ENCODE data around the gene COX20.
A peak's percentile ranks its signal among the peaks of the same experiment; 100 is the strongest.
"Not testable (repeated sequence)": the region's sequence is repeated elsewhere in the genome, so short reads cannot be mapped to it uniquely, and the experiment has no call there.

The COX20 gene

GRCh38 chr1:244835276-244836134, at the start of gene COX20:
Gene COX20, plus strand, starts transcription at chr1:244835658. Its CDS starts 57 bp downstream, at chr1:244835715.
- Mint-ChIP-seq H3K4me3 (peak within 1 kb of the TSS; percentile 92), H3K27ac (peak within 1 kb of the TSS; percentile 100), H3K9me3 (no peaks in the 10 kb centered on the region), H3K36me3 (ENCODE audit: low read depth) (peaks cover 59% of the 10 kb centered on the region), H3K4me1 (ENCODE audit: low read depth) (peaks cover 54% of the 10 kb centered on the region), H3K27me3 (no peaks in the 10 kb centered on the region)
- DNase-seq: peak; percentile 96

- no peak overlapping the region for H3K27ac Mint-ChIP-seq
- H3K9me3 Mint-ChIP-seq: no peaks in the 10 kb centered on the region
- H3K4me1 Mint-ChIP-seq (ENCODE audit: low read depth): no peaks in the 10 kb centered on the region
- DNase-seq: no peak
- H3K27me3 Mint-ChIP-seq: no peaks in the 10 kb centered on the region
- H3K36me3 Mint-ChIP-seq (ENCODE audit: low read depth): no peaks in the 10 kb centered on the region
- no peak overlapping the region for H3K4me3 Mint-ChIP-seq
Observed at GRCh38 chr1:244788493-244789275, 46.8 kb upstream of the COX20 start.

GRCh38 chr1:244789276-244789580, 46.2 kb upstream of the COX20 start:
- Mint-ChIP-seq H3K27ac (no peak overlapping the region), H3K36me3 (ENCODE audit: low read depth) (no peaks in the 10 kb centered on the region), H3K4me3 (no peak overlapping the region), H3K9me3 (no peaks in the 10 kb centered on the region), H3K4me1 (ENCODE audit: low read depth) (no peaks in the 10 kb centered on the region), H3K27me3 (no peaks in the 10 kb centered on the region)
- DNase-seq: no peak

GRCh38 chr1:244789731-244790130, 45.7 kb upstream of the COX20 start:
- no peaks in the 10 kb centered on the region for H3K27me3 Mint-ChIP-seq
- H3K4me3 Mint-ChIP-seq: no peak overlapping the region
- no peaks in the 10 kb centered on the region for H3K36me3 Mint-ChIP-seq (ENCODE audit: low read depth)
- H3K27ac Mint-ChIP-seq: no peak overlapping the region
- H3K9me3 Mint-ChIP-seq: no peaks in the 10 kb centered on the region
- H3K4me1 Mint-ChIP-seq (ENCODE audit: low read depth): no peaks in the 10 kb centered on the region
- DNase-seq: no peak

- Mint-ChIP-seq H3K36me3 (ENCODE audit: low read depth) (no peaks in the 10 kb centered on the region), H3K27ac (no peak overlapping the region), H3K27me3 (no peaks in the 10 kb centered on the region), H3K9me3 (no peaks in the 10 kb centered on the region), H3K4me3 (no peak overlapping the region), H3K4me1 (ENCODE audit: low read depth) (no peaks in the 10 kb centered on the region)
- DNase-seq: no peak
Observed at GRCh38 chr1:244791061-244791460, 44.4 kb upstream of the COX20 start.

- H3K9me3 Mint-ChIP-seq: no peaks in the 10 kb centered on the region
- no peak overlapping the region for H3K4me3 Mint-ChIP-seq
- H3K4me1 Mint-ChIP-seq (ENCODE audit: low read depth): no peaks in the 10 kb centered on the region
- no peak overlapping the region for H3K27ac Mint-ChIP-seq
- no peaks in the 10 kb centered on the region for H3K27me3 Mint-ChIP-seq
- DNase-seq: no peak
- no peaks in the 10 kb centered on the region for H3K36me3 Mint-ChIP-seq (ENCODE audit: low read depth)
Observed at GRCh38 chr1:244792188-244792850, 43.1 kb upstream of the COX20 start.

- no peaks in the 10 kb centered on the region for H3K36me3 Mint-ChIP-seq (ENCODE audit: low read depth)
- H3K27me3 Mint-ChIP-seq: no peaks in the 10 kb centered on the region
- H3K4me3 Mint-ChIP-seq: no peak overlapping the region
- no peaks in the 10 kb centered on the region for H3K4me1 Mint-ChIP-seq (ENCODE audit: low read depth)
- H3K9me3 Mint-ChIP-seq: no peaks in the 10 kb centered on the region
- no peak overlapping the region for H3K27ac Mint-ChIP-seq
- DNase-seq: no peak
Observed at GRCh38 chr1:244794071-244794470, 41.4 kb upstream of the COX20 start.

- not testable (repeated sequence) for DNase-seq; H3K9me3 Mint-ChIP-seq; H3K4me1 Mint-ChIP-seq (ENCODE audit: low read depth); H3K4me3 Mint-ChIP-seq; H3K27me3 Mint-ChIP-seq; H3K27ac Mint-ChIP-seq; H3K36me3 Mint-ChIP-seq (ENCODE audit: low read depth)
Observed at GRCh38 chr1:244794516-244794915, 40.9 kb upstream of the COX20 start.

- Mint-ChIP-seq H3K27ac (no peak overlapping the region), H3K4me1 (ENCODE audit: low read depth) (peaks cover 2% of the 10 kb centered on the region), H3K9me3 (no peaks in the 10 kb centered on the region), H3K4me3 (no peak overlapping the region), H3K27me3 (no peaks in the 10 kb centered on the region), H3K36me3 (ENCODE audit: low read depth) (no peaks in the 10 kb centered on the region)
- peak; percentile 51 for DNase-seq
Observed at GRCh38 chr1:244796719-244797406, 38.6 kb upstream of the COX20 start.

GRCh38 chr1:244800821-244801220, 34.6 kb upstream of the COX20 start:
- H3K9me3 Mint-ChIP-seq: no peaks in the 10 kb centered on the region
- H3K4me3 Mint-ChIP-seq: no peak overlapping the region
- DNase-seq: no peak
- peaks cover 2% of the 10 kb centered on the region for H3K4me1 Mint-ChIP-seq (ENCODE audit: low read depth)
- no peaks in the 10 kb centered on the region for H3K36me3 Mint-ChIP-seq (ENCODE audit: low read depth)
- no peaks in the 10 kb centered on the region for H3K27me3 Mint-ChIP-seq
- no peak overlapping the region for H3K27ac Mint-ChIP-seq

GRCh38 chr1:244801246-244801645, 34.2 kb upstream of the COX20 start:
- no peaks in the 10 kb centered on the region for H3K9me3 Mint-ChIP-seq
- peaks cover 2% of the 10 kb centered on the region for H3K4me1 Mint-ChIP-seq (ENCODE audit: low read depth)
- no peaks in the 10 kb centered on the region for H3K36me3 Mint-ChIP-seq (ENCODE audit: low read depth)
- peak; percentile 54 for DNase-seq
- H3K27ac Mint-ChIP-seq: no peak overlapping the region
- H3K4me3 Mint-ChIP-seq: no peak overlapping the region
- no peaks in the 10 kb centered on the region for H3K27me3 Mint-ChIP-seq

GRCh38 chr1:244802041-244802440, 33.4 kb upstream of the COX20 start:
- H3K9me3 Mint-ChIP-seq: no peaks in the 10 kb centered on the region
- peaks cover 2% of the 10 kb centered on the region for H3K4me1 Mint-ChIP-seq (ENCODE audit: low read depth)

GRCh38 chr1:244802556-244803239, 32.8 kb upstream of the COX20 start:
- no peaks in the 10 kb centered on the region for H3K27me3 Mint-ChIP-seq
- no peaks in the 10 kb centered on the region for H3K9me3 Mint-ChIP-seq
- no peak overlapping the region for H3K27ac Mint-ChIP-seq
- H3K4me3 Mint-ChIP-seq: no peak overlapping the region
- no peaks in the 10 kb centered on the region for H3K36me3 Mint-ChIP-seq (ENCODE audit: low read depth)
- no peak for DNase-seq
- H3K4me1 Mint-ChIP-seq (ENCODE audit: low read depth): peaks cover 2% of the 10 kb centered on the region

More at GRCh38 chr1:244802041-244802440, 33.4 kb upstream of the COX20 start:
- Mint-ChIP-seq H3K27ac (no peak overlapping the region), H3K4me3 (no peak overlapping the region), H3K36me3 (ENCODE audit: low read depth) (no peaks in the 10 kb centered on the region), H3K27me3 (no peaks in the 10 kb centered on the region)
- no peak for DNase-seq

- Mint-ChIP-seq H3K27me3 (no peaks in the 10 kb centered on the region), H3K36me3 (ENCODE audit: low read depth) (no peaks in the 10 kb centered on the region), H3K27ac (no peak overlapping the region), H3K9me3 (no peaks in the 10 kb centered on the region), H3K4me1 (ENCODE audit: low read depth) (peaks cover 2% of the 10 kb centered on the region), H3K4me3 (no peak overlapping the region)
- DNase-seq: no peak
Observed at GRCh38 chr1:244804841-244805240, 30.6 kb upstream of the COX20 start.

All from activated T-cell treated with anti-CD3 and anti-CD28 coated beads, Interleukin-2, amount 50 U/mL, for 24 hours (primary cell).